IMR-90 (cell line): ENCODE data around the gene HMCN1.

ENCODE experiments used
- BHLHE40 ChIP-seq: fragments of 150-350 bp; IDR thresholded peaks from 2 replicates; pipeline ENCODE4 v1.6.1; 2016; ENCODE audit warnings: mild to moderate bottlenecking, low read depth, low read length
- CEBPB ChIP-seq: IDR thresholded peaks from 2 replicates; pipeline ENCODE4 v1.6.1; 2012; ENCODE audit warnings: low read depth, low read length, improper control_type of control experiment
- CHD1 ChIP-seq: IDR thresholded peaks from 2 replicates; pipeline ENCODE4 v1.6.1; 2012; ENCODE audit warnings: low read depth, low read length, improper control_type of control experiment
- FOS ChIP-seq: fragments of 150-350 bp; IDR thresholded peaks from 2 replicates; pipeline ENCODE4 v1.6.1; 2016; ENCODE audit warnings: low read depth, low read length
- MAFK ChIP-seq: IDR thresholded peaks from 2 replicates; pipeline ENCODE4 v1.6.1; 2012; ENCODE audit warnings: low read depth, low read length, improper control_type of control experiment
- MXI1 ChIP-seq: IDR thresholded peaks from 2 replicates; pipeline ENCODE4 v1.6.1; 2012; ENCODE audit warnings: low read depth, mild to moderate bottlenecking, low read length, moderate library complexity, borderline replicate concordance
- POLR2A ChIP-seq: IDR thresholded peaks from 2 replicates; pipeline ENCODE4 v1.6.1; 2012; ENCODE audit warnings: mild to moderate bottlenecking, low read depth, low read length
- RAD21 ChIP-seq: IDR thresholded peaks from 2 replicates; pipeline ENCODE4 v1.6.1; 2012; ENCODE audit warnings: low read length, improper control_type of control experiment
- SMC3 ChIP-seq: fragments of 150-350 bp; IDR thresholded peaks from 2 replicates; pipeline ENCODE4 v1.6.1; 2016; ENCODE audit warnings: low read depth, mild to moderate bottlenecking, antibody characterized with exemption, low read length, moderate library complexity
- TF ChIP-seq, protein P1 (sequence below): conservative IDR thresholded peaks from 2 replicates; pipeline ENCODE4 v1.5.1; 2012; ENCODE audit warnings: mild to moderate bottlenecking, low read depth, low read length, improper control_type of control experiment
- TF ChIP-seq, protein P2 (sequence below): fragments of 150-350 bp; IDR thresholded peaks from 2 replicates; pipeline ENCODE4 v1.6.1; 2017; ENCODE audit warnings: mild to moderate bottlenecking, antibody characterized with exemption, low read length, low read depth
- TF ChIP-seq, protein P3 (sequence below): fragments of 150-350 bp; IDR thresholded peaks from 2 replicates; pipeline ENCODE4 v1.6.1; 2016; ENCODE audit warnings: low read depth, mild to moderate bottlenecking, low read length, moderate library complexity, borderline replicate concordance

DNA sequence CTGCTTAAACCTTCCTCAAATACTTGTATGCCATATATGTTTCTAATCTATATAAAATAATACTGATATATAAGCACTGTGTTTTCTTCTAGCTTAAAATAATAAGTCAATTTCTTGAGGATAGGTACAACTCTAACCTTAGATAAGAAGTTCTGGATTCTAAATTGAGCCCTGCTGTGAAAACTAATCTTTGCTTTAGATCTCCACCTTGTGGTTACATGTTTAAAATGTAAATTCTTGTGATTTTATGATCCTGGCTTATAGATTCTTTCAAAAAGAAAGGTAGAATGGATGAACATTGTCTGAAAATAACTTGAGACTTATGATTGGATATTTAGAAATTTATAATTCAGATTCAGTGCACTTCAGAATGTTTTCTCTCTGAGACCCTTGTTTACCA lies 38.9 kb upstream of the HMCN1 start:
- TF ChIP-seq, protein P1, sequence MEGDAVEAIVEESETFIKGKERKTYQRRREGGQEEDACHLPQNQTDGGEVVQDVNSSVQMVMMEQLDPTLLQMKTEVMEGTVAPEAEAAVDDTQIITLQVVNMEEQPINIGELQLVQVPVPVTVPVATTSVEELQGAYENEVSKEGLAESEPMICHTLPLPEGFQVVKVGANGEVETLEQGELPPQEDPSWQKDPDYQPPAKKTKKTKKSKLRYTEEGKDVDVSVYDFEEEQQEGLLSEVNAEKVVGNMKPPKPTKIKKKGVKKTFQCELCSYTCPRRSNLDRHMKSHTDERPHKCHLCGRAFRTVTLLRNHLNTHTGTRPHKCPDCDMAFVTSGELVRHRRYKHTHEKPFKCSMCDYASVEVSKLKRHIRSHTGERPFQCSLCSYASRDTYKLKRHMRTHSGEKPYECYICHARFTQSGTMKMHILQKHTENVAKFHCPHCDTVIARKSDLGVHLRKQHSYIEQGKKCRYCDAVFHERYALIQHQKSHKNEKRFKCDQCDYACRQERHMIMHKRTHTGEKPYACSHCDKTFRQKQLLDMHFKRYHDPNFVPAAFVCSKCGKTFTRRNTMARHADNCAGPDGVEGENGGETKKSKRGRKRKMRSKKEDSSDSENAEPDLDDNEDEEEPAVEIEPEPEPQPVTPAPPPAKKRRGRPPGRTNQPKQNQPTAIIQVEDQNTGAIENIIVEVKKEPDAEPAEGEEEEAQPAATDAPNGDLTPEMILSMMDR: 0 out of 2 replicates have a peak, but pooled peaks have one; percentile 20
- TF ChIP-seq CHD1 (no peak), POLR2A (no peak), FOS (no peak), CEBPB (no peak), BHLHE40 (no peak), RAD21 (0 out of 2 replicates have a peak, but pooled peaks have one; percentile 15), MAFK (no peak), SMC3 (no peak), MXI1 (no peak)
- TF ChIP-seq, protein P2, sequence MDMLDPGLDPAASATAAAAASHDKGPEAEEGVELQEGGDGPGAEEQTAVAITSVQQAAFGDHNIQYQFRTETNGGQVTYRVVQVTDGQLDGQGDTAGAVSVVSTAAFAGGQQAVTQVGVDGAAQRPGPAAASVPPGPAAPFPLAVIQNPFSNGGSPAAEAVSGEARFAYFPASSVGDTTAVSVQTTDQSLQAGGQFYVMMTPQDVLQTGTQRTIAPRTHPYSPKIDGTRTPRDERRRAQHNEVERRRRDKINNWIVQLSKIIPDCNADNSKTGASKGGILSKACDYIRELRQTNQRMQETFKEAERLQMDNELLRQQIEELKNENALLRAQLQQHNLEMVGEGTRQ: no peak
- TF ChIP-seq, protein P3, sequence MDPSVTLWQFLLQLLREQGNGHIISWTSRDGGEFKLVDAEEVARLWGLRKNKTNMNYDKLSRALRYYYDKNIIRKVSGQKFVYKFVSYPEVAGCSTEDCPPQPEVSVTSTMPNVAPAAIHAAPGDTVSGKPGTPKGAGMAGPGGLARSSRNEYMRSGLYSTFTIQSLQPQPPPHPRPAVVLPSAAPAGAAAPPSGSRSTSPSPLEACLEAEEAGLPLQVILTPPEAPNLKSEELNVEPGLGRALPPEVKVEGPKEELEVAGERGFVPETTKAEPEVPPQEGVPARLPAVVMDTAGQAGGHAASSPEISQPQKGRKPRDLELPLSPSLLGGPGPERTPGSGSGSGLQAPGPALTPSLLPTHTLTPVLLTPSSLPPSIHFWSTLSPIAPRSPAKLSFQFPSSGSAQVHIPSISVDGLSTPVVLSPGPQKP: no peak
